Tibial nerve (tissue), 4 donors: Measurements from ENCODE around the gene ZNF408. TPM values are rescaled to one million over a fixed set of nuclear protein-coding genes. Genes with fewer than 3 reads are reported as not detected.
"Not testable (repeated sequence)": the region's sequence is repeated elsewhere in the genome, so short reads cannot be mapped to it uniquely, and the experiment has no call there.

ENCODE experiments used
- DNase-seq, 2 donors: peaks; one replicate each; pipeline ENCODE4 v3.0.0-alpha.2; 2019; ENCODE audit warnings: low spot score in 2 of 2
- H3K27ac ChIP-seq, 4 donors: fragments of 200-600 bp; sonication (generic) in 3 of 4; one replicate each; pipeline ENCODE4 v1.5.1; 2017 to 2019; ENCODE audit warnings: mild to moderate bottlenecking in 1 of 4
- H3K27me3 ChIP-seq, 2 donors: fragments of 200-600 bp; sonication (generic) in 1 of 2; one replicate each; pipeline versions ENCODE4 v1.5.1 to v1.6.0; 2017 to 2019
- H3K36me3 ChIP-seq, 3 donors: fragments of 200-600 bp; sonication (generic); one replicate each; pipeline ENCODE4 v1.5.1; 2018 to 2019
- H3K4me1 ChIP-seq, 4 donors: fragments of 200-600 bp; sonication (generic) in 3 of 4; one replicate each; pipeline ENCODE4 v1.5.1; 2017 to 2019
- H3K4me3 ChIP-seq, 4 donors: fragments of 200-600 bp; sonication (generic) in 3 of 4; one replicate each; pipeline ENCODE4 v1.5.1; 2017 to 2019; ENCODE audit warnings: mild to moderate bottlenecking in 1 of 4, moderate library complexity in 1 of 4
- H3K9me3 ChIP-seq, 4 donors: fragments of 200-600 bp; sonication (generic) in 3 of 4; one replicate each; pipeline ENCODE4 v1.5.1; 2017 to 2019
- CTCF ChIP-seq, 5 experiments: fragments of 200-600 bp in 3 of 5; fragments of 450-650 bp in 2 of 5; sonication (generic) in 3 of 5; IDR thresholded peaks; one replicate each; pipeline ENCODE4 v1.5.1; 2016 to 2019; ENCODE audit warnings: antibody characterized with exemption in 5 of 5, mild to moderate bottlenecking in 3 of 5, moderate library complexity in 2 of 5
- EP300 ChIP-seq, 2 donors: sonication (generic); formaldehyde crosslinking; IDR thresholded peaks; one replicate each; pipeline ENCODE4 v1.6.1; 2017; ENCODE audit warnings: antibody characterized with exemption in 2 of 2, mild to moderate bottlenecking in 1 of 2
- POLR2A ChIP-seq, 2 donors: fragments of 450-650 bp; IDR thresholded peaks; one replicate each; pipeline ENCODE4 v1.6.1; 2017; ENCODE audit warnings: antibody characterized with exemption in 2 of 2, mild to moderate bottlenecking in 2 of 2, moderate library complexity in 2 of 2
- WGBS, 2 donors: methylation state at CpG; one replicate each; pipeline ENCODE4 v1.1.5; 2018; 5-methylcytosine and 5-hydroxymethylcytosine counted together
- total RNA-seq, 4 donors: library from RNA; depleted of rRNA; stranded (reverse); fragments of >200 nt; gene quantifications; one replicate each; pipeline ENCODE4 v1.1.0, GENCODE V29; 2016

ZNF408 gene
- total RNA-seq, 4 donors from 2014 or later = 8.8 to 21.6 (median 13.7) TPM

GRCh38 chr11:46712874-46713576 is 12.2 kb downstream of the ZNF408 start:
- WGBS, 2 donors = 91 to 92% methylated on average over 7 of the region's 7 CpGs
- TF ChIP-seq POLR2A (IDR thresholded peaks at IDR 0.05) (no peak), CTCF (IDR thresholded peaks at IDR 0.05) (no peak), EP300 (IDR thresholded peaks at IDR 0.05) (no peak)
- Histone ChIP-seq H3K27me3 (no peaks in the 10 kb centered on the region), H3K36me3 (peaks cover 0 to 10% (median 0%) of the 10 kb centered on the region in 3 donors), H3K9me3 (no peaks in the 10 kb centered on the region), H3K4me3 (no peak overlapping the region), H3K4me1 (peaks cover 0 to 11% (median 0%) of the 10 kb centered on the region in 4 donors), H3K27ac (peak overlapping the region in 1 of 4 donors; percentile 1)
- no peak for DNase-seq

- H3K27me3 ChIP-seq, H3K36me3 ChIP-seq, DNase-seq, H3K4me1 ChIP-seq, H3K27ac ChIP-seq, H3K4me3 ChIP-seq, H3K9me3 ChIP-seq: not testable (repeated sequence)
- WGBS, 2 donors = 86 to 95% methylated on average over 2 of the region's 2 CpGs
Observed at GRCh38 chr11:46717825-46718154, 17.0 kb downstream of the ZNF408 start.

- no peak for DNase-seq
- Histone ChIP-seq H3K27me3 (no peaks in the 10 kb centered on the region), H3K27ac (no peak overlapping the region), H3K4me3 (no peak overlapping the region), H3K4me1 (no peaks in the 10 kb centered on the region), H3K9me3 (no peaks in the 10 kb centered on the region), H3K36me3 (no peaks in the 10 kb centered on the region)
- no peak for TF ChIP-seq POLR2A (IDR thresholded peaks at IDR 0.05)
- TF ChIP-seq CTCF (IDR thresholded peaks at IDR 0.05) = no peak
- no peak for TF ChIP-seq EP300 (IDR thresholded peaks at IDR 0.05)
- 74 to 79% methylated on average over 11 of the region's 11 CpGs for WGBS, 2 donors
Observed at GRCh38 chr11:46718155-46719019, 17.6 kb downstream of the ZNF408 start.

- Histone ChIP-seq H3K27ac (no peak within 1 kb of the TSS), H3K27me3 (no peaks in the 10 kb centered on the region), H3K4me3 (no peak within 1 kb of the TSS), H3K4me1 (no peaks in the 10 kb centered on the region), H3K36me3 (no peaks in the 10 kb centered on the region), H3K9me3 (no peaks in the 10 kb centered on the region)
- DNase-seq = no peak
- 41 to 58% methylated on average over 7 of the region's 7 CpGs for WGBS, 2 donors
- TF ChIP-seq POLR2A (IDR thresholded peaks at IDR 0.05) (no peak), CTCF (IDR thresholded peaks at IDR 0.05) (no peak), EP300 (IDR thresholded peaks at IDR 0.05) (no peak)
Observed at GRCh38 chr11:46719048-46719542, 18.3 kb downstream of the ZNF408 start, which contains the start of gene F2. F2 (plus strand) TSS chr11:46719213; CDS start chr11:46719236, 23 bp downstream.

GRCh38 chr11:46719543-46720218 is 18.9 kb downstream of the ZNF408 start:
- no peak for DNase-seq
- WGBS, 2 donors = 87 to 94% methylated on average over 17 to 24 of the region's 25 CpGs
- H3K4me3 ChIP-seq = no peak overlapping the region
- no peaks in the 10 kb centered on the region for H3K27me3 ChIP-seq
- no peaks in the 10 kb centered on the region for H3K9me3 ChIP-seq
- H3K36me3 ChIP-seq = no peaks in the 10 kb centered on the region
- TF ChIP-seq CTCF (IDR thresholded peaks at IDR 0.05) (no peak), POLR2A (IDR thresholded peaks at IDR 0.05) (no peak), EP300 (IDR thresholded peaks at IDR 0.05) (no peak)
- no peaks in the 10 kb centered on the region for H3K4me1 ChIP-seq
- H3K27ac ChIP-seq = no peak overlapping the region
